NK-92 treated with Interleukin-12 subunit alpha and Interleukin-12 subunit beta, amount 100 ng/mL, for 24 hours (cell line): ENCODE results near the gene SUPT3H.
"Not testable (repeated sequence)": the region's sequence is repeated elsewhere in the genome, so short reads cannot be mapped to it uniquely, and the experiment has no call there.

ENCODE experiments used
- DNase-seq: peaks from one replicate; lab custom pipeline; 2025; lab: John Stamatoyannopoulos, UW

SUPT3H gene

GRCh38 chr6:44955145-44955544 is 422.6 kb downstream of the SUPT3H start:
- DNase-seq = no peak

GRCh38 chr6:44954281-44954680 is 423.5 kb downstream of the SUPT3H start:
- no peak for DNase-seq

GRCh38 chr6:44951253-44951747 is 426.4 kb downstream of the SUPT3H start:
- DNase-seq = no peak

GRCh38 chr6:44949596-44950201 is 428.0 kb downstream of the SUPT3H start:
- DNase-seq = no peak

- DNase-seq = no peak
Observed at GRCh38 chr6:44943541-44943940, 434.2 kb downstream of the SUPT3H start.

GRCh38 chr6:44942798-44943197 is 434.9 kb downstream of the SUPT3H start:
- no peak for DNase-seq

GRCh38 chr6:44942201-44942600 is 435.5 kb downstream of the SUPT3H start:
- no peak for DNase-seq

GRCh38 chr6:44940367-44940766 is 437.4 kb downstream of the SUPT3H start:
- no peak for DNase-seq

GRCh38 chr6:44935693-44936300 is 441.9 kb downstream of the SUPT3H start:
- no peak for DNase-seq

- DNase-seq = no peak
Observed at GRCh38 chr6:44933108-44933507, 444.6 kb downstream of the SUPT3H start.

- DNase-seq = no peak
Observed at GRCh38 chr6:44932651-44933091, 445.1 kb downstream of the SUPT3H start.

GRCh38 chr6:44931385-44931784 is 446.3 kb downstream of the SUPT3H start:
- DNase-seq = no peak

GRCh38 chr6:44926556-44926955 is 451.2 kb downstream of the SUPT3H start:
- no peak for DNase-seq

- no peak for DNase-seq
Observed at GRCh38 chr6:44925100-44925739, 452.5 kb downstream of the SUPT3H start.

GRCh38 chr6:44923444-44923843 is 454.3 kb downstream of the SUPT3H start:
- DNase-seq = no peak

- DNase-seq = no peak
Observed at GRCh38 chr6:44921798-44922197, 455.9 kb downstream of the SUPT3H start.

GRCh38 chr6:44920952-44921491 is 456.7 kb downstream of the SUPT3H start:
- DNase-seq = no peak

GRCh38 chr6:44918671-44919296 is 458.9 kb downstream of the SUPT3H start:
- no peak for DNase-seq

GRCh38 chr6:44917430-44917829 is 460.3 kb downstream of the SUPT3H start:
- no peak for DNase-seq

GRCh38 chr6:44915111-44915510 is 462.6 kb downstream of the SUPT3H start:
- DNase-seq = no peak

GRCh38 chr6:44914141-44914540 is 463.6 kb downstream of the SUPT3H start:
- DNase-seq = no peak

GRCh38 chr6:44906761-44907160 is 471.0 kb downstream of the SUPT3H start:
- no peak for DNase-seq

GRCh38 chr6:44900358-44900757 is 477.4 kb downstream of the SUPT3H start:
- DNase-seq = not testable (repeated sequence)
